Measurements from ENCODE around the gene AGBL3.

AGBL3 gene

DNA sequence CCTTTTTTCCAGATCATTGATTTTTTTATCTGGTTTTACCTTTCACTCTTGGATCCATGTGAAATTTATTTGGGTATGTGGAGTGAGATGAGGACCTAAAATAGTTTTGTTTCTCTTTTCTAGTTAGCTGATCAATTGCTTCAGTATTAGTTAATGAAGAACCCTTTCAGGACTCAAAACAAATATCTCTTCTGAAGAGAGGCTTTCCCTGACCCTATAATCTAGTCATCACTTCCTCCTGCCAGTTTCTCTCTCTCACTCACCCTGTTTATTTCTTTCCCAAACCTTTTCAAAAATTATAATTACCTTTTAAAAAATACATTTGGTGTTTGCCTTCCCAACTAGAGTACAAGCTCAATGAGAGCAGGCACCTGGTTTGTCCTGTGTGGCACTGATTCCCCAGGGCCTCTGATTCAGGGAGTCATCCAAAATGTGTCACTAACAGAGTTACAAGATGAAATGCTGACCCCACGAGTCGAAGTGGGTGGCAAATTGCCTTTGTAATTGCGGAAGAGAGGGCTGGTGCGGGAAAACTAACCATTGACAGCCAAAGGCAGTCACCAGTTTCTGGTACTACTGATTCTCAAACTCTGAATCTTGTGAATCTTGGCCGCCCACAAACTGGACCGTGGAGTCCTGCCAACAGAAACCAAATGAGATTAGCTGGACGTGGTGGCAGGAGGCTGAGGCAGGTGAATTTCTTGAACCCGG is 163.9 kb downstream of the AGBL3 start:
- no peak for DNase-seq

DNA sequence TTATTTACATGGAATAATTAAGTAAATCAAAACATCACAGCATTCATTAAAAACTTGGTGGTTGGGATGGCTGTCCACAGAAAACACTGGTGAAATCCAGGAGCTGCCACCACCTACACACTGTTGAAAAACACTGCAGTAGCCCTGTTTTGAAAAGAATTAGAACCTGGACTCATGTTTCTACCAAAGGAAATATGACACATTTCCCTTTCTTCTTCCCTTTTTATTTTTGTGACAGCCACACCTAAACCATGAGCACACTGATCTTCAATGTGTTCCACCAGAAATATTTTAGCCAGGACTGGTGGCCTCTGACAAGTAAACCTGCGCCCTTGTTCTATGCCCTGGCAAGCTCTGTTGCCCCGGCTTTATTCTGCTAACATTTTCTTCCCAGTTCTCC is 164.8 kb downstream of the AGBL3 start:
- no peak for DNase-seq

GRCh38 chr7:135151533-135151932 is 165.2 kb downstream of the AGBL3 start:
- DNase-seq = no peak

DNA sequence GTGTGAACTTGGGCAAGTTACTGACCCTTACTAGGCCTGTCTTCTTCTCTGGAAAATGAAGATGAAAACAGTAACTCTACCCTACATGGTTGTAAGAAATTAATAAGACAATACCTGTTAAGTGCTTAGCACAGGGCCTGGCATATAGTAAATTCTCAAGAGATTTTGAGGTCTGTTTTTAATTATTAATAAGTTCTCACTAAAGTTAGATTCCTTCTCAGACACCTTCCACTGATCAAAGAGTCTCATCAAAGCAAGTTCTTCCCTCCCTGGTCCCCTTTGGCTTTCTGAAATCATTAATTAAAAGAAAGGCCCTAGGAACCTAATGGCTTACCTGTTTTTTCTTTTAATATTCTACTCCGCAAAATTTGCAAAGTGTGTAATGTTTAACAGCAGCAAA is 166.1 kb downstream of the AGBL3 start:
- no peak for DNase-seq

- no peak for DNase-seq
These were observed 168.4 kb downstream of the AGBL3 start for GRCh38 chr7:135154734-135155133.

DNA sequence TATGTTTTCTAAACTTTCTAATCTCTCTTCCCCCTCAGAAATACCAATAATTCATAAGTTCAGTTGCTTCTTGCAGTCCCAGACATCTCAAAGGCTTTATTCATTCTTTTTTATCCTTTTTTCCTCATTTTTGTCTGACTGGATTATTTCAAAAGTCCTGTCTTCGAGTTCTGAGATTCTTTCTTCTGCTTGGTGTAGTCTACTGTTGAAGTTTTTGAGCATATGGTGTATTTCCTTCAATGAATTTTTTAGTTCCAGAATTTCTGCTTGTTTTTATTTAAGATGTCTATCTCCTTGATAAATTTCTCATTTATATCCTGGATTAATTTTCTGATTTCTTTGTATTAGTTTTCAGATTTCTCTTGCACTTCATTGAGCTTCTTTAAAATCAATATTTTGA is 170.0 kb downstream of the AGBL3 start:
- DNase-seq = no peak

DNA sequence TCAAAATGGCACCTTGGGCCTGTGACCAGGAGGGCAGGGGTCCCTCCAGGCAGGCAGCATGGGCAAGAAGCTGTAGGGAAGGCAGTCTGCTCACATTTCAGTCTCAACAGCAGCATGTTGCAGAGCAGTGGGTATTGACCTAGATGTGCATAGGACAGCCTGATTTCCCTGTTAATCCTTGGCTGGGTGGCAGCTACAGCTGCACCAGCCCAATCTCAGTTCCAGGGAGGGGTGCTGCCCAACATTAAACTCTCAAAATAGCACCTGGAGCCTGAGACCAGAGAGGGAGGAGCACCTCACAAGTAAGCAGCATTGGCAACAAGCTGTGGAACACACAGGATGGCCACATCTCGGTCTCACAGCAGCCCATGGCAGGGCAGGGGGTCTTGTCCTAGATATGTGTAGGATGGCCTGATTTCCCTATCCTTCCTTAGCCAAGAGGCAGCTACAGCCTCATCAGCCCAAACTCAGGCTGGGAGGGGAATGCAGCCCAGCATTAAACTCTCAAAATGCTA is 171.9 kb downstream of the AGBL3 start:
- no peak for DNase-seq

- DNase-seq = no peak
These were observed 172.6 kb downstream of the AGBL3 start for GRCh38 chr7:135158874-135159273.

- no peak for DNase-seq
These were observed 173.2 kb downstream of the AGBL3 start for GRCh38 chr7:135159359-135160085.

DNA sequence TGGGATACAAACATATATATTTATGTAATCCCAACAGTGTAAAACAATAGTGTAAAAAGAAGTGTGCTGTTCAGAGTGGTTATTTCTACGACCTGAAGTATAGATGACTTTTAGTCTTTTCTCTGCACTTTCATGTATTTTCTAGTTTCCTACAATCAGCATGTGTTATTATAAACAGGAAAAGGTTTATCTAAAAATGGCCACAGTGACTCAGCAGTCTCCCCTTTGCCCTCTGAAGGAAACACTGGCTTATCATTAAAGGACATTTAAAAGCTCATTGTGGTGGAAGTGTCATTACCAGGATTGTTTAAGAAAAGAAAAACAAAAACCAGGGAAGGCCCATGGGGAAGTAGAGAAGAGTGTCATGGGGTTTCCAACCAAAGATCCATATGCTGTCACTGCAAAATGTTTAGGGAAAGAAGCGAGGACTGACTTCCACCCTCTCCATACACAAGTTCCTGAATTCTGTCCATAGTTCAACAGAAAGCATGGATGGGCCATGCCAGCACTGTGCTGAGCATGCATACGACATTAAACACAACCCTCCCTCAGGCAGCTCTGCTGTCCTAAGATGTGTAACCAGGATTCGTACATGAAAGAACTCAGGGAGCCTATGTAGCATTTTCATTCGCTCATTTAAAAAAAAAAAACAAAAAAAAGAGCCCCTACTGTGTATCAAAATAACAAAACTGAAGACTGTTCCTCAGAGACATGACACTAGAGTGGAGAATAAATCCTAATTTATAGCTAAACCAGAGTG is 174.0 kb downstream of the AGBL3 start:
- no peak for DNase-seq

GRCh38 chr7:135160858-135161653 is 174.7 kb downstream of the AGBL3 start:
- no peak for DNase-seq

- no peak for DNase-seq
These were observed 175.4 kb downstream of the AGBL3 start for GRCh38 chr7:135161669-135162068.

- DNase-seq = no peak
These were observed 176.2 kb downstream of the AGBL3 start for GRCh38 chr7:135162382-135163001.

DNA sequence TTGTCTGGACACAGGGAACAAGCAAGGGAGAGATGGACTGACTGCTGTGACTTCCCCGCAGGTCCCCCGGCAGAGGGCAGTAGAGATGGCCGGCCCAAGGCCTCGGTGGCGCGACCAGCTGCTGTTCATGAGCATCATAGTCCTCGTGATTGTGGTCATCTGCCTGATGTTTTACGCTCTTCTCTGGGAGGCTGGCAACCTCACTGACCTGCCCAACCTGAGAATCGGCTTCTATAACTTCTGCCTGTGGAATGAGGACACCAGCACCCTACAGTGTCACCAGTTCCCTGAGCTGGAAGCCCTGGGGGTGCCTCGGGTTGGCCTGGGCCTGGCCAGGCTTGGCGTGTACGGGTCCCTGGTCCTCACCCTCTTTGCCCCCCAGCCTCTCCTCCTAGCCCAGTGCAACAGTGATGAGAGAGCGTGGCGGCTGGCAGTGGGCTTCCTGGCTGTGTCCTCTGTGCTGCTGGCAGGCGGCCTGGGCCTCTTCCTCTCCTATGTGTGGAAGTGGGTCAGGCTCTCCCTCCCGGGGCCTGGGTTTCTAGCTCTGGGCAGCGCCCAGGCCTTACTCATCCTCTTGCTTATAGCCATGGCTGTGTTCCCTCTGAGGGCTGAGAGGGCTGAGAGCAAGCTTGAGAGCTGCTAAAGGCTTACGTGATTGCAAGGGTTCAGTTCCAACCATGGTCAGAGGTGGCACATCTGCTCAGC is 178.2 kb downstream of the AGBL3 start:
- DNase-seq = no peak

DNA sequence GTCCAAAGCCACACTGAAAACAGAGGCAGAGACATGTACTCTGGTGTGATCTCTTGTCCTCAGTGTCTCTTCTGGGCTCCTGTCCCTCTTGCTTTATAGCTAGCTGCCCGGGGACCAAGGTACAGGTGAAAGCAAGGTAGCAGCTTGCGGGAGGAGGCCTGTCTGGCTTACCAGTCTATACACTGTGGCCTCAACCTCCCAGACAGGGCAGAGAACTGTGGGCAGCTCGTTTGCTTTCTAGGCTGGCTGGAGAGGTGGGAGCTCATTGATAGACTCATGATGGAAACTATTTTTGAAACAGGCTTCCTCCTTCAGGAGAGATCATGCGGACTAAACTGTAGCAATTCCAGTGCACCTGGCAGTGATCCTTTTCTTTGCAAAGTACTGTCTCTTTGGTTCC is 179.6 kb downstream of the AGBL3 start:
- no peak for DNase-seq

DNA sequence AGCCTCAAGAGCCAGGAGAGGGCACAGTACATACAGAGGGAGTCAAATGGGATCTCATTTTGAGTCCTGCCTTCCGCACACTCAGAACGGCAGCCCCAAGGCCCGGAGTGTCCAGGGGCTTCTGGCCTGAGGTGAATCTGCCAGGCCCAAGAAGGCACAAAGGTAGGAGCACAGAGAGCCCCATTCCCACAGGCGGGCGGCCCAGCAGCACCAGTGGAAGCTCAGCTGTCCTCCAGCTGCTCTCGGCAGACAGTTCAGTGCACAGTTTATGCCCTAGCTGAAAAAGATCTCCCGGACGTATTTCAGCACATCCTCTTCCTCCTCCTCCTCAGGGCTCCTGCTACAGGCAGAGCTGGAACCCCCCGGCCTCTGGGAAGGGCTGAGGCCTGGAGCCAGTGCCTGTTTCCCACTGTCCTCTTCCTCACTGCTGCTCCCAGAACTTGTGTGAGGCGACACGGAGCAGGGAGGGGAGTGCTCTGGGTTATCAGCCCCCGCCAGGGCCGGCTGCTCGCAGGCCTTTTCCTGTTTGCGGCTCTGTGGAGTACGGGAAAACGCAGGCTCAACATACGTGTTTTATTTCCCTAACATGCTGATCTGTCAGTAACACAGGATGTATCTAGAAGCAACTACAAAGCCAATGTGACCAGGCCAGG is 180.2 kb downstream of the AGBL3 start:
- no peak for DNase-seq

DNA sequence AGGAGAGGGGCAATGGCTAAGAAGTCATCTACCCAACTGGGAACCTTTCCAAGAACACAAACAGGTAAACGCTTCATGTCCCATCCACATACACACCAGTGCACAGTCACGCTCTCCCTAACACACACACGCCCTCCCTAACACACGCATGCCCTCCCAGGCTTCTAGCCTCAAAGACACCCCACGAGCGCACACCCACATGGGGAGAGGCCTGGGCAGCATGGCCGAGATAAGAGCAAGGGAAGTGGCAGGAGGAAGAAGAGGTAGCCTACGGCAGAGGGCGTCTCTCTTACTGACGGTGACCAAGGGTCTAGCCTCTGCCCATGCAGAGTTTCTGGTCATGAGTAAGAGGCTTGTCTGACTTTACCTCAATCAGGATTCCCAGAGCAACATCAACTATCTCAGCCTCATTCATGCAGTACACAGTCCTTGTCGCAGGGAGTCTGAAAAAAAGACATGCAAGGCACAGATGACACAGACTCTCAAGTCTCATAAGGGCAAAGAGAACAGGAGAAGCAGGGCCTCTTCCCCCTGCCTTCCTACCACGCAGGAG is 181.1 kb downstream of the AGBL3 start:
- no peak for DNase-seq

GRCh38 chr7:135168001-135168400 is 181.7 kb downstream of the AGBL3 start:
- no peak for DNase-seq

DNA sequence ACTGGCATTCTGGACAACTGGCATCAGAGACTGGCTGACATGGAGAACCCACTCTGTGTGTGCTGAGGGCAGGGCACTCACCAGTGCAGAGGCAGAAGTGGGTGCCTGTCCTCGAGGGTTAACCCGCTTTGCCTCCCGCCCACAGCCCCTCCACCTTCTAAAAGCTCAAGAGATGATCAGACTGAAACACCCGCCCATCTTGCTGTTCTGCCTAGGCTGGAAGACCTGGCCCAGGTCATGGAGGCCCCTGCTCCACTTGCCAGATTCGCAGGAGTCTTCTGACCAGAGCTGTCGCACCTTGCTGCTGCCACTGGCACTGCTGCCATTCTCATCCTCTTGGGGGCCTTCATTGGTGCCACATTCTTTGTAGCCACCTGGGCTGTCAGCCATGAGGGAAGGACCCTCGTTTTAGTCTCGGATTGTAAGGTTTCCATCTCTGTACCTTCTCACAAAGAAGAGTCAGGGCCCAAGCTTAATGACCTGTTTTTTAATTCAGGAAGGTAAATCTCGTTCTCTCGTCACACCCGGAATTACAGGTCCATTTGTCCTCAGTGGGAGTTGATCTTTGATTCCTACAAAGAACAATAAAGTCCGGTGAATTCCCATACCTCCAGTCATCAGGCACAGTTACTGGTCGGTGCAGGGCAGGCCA is 182.3 kb downstream of the AGBL3 start:
- DNase-seq = no peak
